BLaER1 (cell line): ENCODE data around the gene MLKL.
"Not testable (repeated sequence)": the region's sequence is repeated elsewhere in the genome, so short reads cannot be mapped to it uniquely, and the experiment has no call there.

ENCODE experiments used
- H3K27ac ChIP-seq: shearing (Covaris generic); formaldehyde crosslinking; 2 replicates; pipeline ENCODE4 v1.8.1; 2022
- H3K27me3 ChIP-seq: shearing (Covaris generic); formaldehyde crosslinking; 2 replicates; pipeline ENCODE4 v1.8.1; 2022
- H3K36me3 ChIP-seq: shearing (Covaris generic); formaldehyde crosslinking; 2 replicates; pipeline ENCODE4 v1.8.1; 2022
- H3K4me1 ChIP-seq: shearing (Covaris generic); formaldehyde crosslinking; 2 replicates; pipeline ENCODE4 v1.8.1; 2022
- H3K4me2 ChIP-seq: shearing (Covaris generic); formaldehyde crosslinking; 2 replicates; pipeline ENCODE4 v1.8.1; 2022
- H3K4me3 ChIP-seq: shearing (Covaris generic); formaldehyde crosslinking; 2 replicates; pipeline ENCODE4 v1.8.1; 2022
- H3K9ac ChIP-seq: shearing (Covaris generic); formaldehyde crosslinking; 2 replicates; pipeline ENCODE4 v1.8.1; 2022
- H3K9me3 ChIP-seq: shearing (Covaris generic); formaldehyde crosslinking; 2 replicates; pipeline ENCODE4 v1.8.1; 2022
- H4K20me1 ChIP-seq: shearing (Covaris generic); formaldehyde crosslinking; 2 replicates; pipeline ENCODE4 v1.8.1; 2022
- Cebpa-rat ChIP-seq: shearing (Covaris generic); IDR thresholded peaks from 2 replicates; pipeline ENCODE4 v1.8.1; 2022

Gene MLKL

GRCh38 chr16:74654536-74655050 is 46.1 kb downstream of the MLKL start:
- Histone ChIP-seq H3K9ac (peak overlapping the region; percentile 8; the same call in 1 of the 2 replicates), H3K36me3 (peaks cover 97% of the 10 kb centered on the region), H4K20me1 (peaks cover 100% of the 10 kb centered on the region), H3K9me3 (no peaks in the 10 kb centered on the region), H3K27ac (no peak overlapping the region), H3K4me2 (no peak overlapping the region), H3K27me3 (no peaks in the 10 kb centered on the region), H3K4me1 (peaks cover 22% of the 10 kb centered on the region), H3K4me3 (no peak overlapping the region)
- no peak for TF ChIP-seq Cebpa-rat

- peaks cover 100% of the 10 kb centered on the region for H4K20me1 ChIP-seq
- H3K9ac ChIP-seq = 0 out of 2 replicates have a peak overlapping the region, but pooled peaks have one; percentile 15
- not testable (repeated sequence) for H3K4me3 ChIP-seq, H3K4me1 ChIP-seq, H3K27me3 ChIP-seq, H3K4me2 ChIP-seq, H3K27ac ChIP-seq, H3K9me3 ChIP-seq
- H3K36me3 ChIP-seq = peaks cover 97% of the 10 kb centered on the region
These were observed 47.8 kb downstream of the MLKL start for GRCh38 chr16:74652883-74653282.

GRCh38 chr16:74652249-74652648 is 48.4 kb downstream of the MLKL start:
- no peak for TF ChIP-seq Cebpa-rat
- Histone ChIP-seq H3K36me3 (peaks cover 97% of the 10 kb centered on the region), H3K9me3 (no peaks in the 10 kb centered on the region), H3K4me3 (no peak overlapping the region), H3K4me2 (no peak overlapping the region), H3K27ac (no peak overlapping the region), H3K27me3 (no peaks in the 10 kb centered on the region), H3K4me1 (no peaks in the 10 kb centered on the region), H4K20me1 (peaks cover 100% of the 10 kb centered on the region), H3K9ac (no peak overlapping the region)

- Histone ChIP-seq H3K9ac (no peak overlapping the region), H3K9me3 (no peaks in the 10 kb centered on the region), H3K27ac (no peak overlapping the region), H3K4me1 (no peaks in the 10 kb centered on the region), H3K4me3 (no peak overlapping the region), H4K20me1 (peaks cover 100% of the 10 kb centered on the region), H3K36me3 (peaks cover 97% of the 10 kb centered on the region), H3K4me2 (no peak overlapping the region), H3K27me3 (no peaks in the 10 kb centered on the region)
- no peak for TF ChIP-seq Cebpa-rat
These were observed 48.8 kb downstream of the MLKL start for GRCh38 chr16:74651841-74652240.

GRCh38 chr16:74650966-74651567 is 49.6 kb downstream of the MLKL start:
- Histone ChIP-seq H3K27ac (no peak overlapping the region), H3K27me3 (no peaks in the 10 kb centered on the region), H3K9me3 (no peaks in the 10 kb centered on the region), H3K4me1 (no peaks in the 10 kb centered on the region), H3K36me3 (peaks cover 97% of the 10 kb centered on the region), H4K20me1 (peaks cover 100% of the 10 kb centered on the region), H3K9ac (no peak overlapping the region), H3K4me3 (no peak overlapping the region), H3K4me2 (no peak overlapping the region)
- TF ChIP-seq Cebpa-rat = no peak

- TF ChIP-seq Cebpa-rat = no peak
- H3K27me3 ChIP-seq = no peaks in the 10 kb centered on the region
- no peak overlapping the region for H3K4me3 ChIP-seq
- peaks cover 100% of the 10 kb centered on the region for H4K20me1 ChIP-seq
- H3K9me3 ChIP-seq = no peaks in the 10 kb centered on the region
- no peak overlapping the region for H3K9ac ChIP-seq
- peaks cover 97% of the 10 kb centered on the region for H3K36me3 ChIP-seq
- no peak overlapping the region for H3K4me2 ChIP-seq
- no peak overlapping the region for H3K27ac ChIP-seq
- H3K4me1 ChIP-seq = no peaks in the 10 kb centered on the region
These were observed 50.7 kb downstream of the MLKL start for GRCh38 chr16:74649839-74650504.

- H3K4me1 ChIP-seq = no peaks in the 10 kb centered on the region
- peaks cover 77% of the 10 kb centered on the region for H4K20me1 ChIP-seq
- no peak overlapping the region for H3K4me3 ChIP-seq
- H3K9me3 ChIP-seq = no peaks in the 10 kb centered on the region
- H3K9ac ChIP-seq = no peak overlapping the region
- no peak for TF ChIP-seq Cebpa-rat
- no peak overlapping the region for H3K27ac ChIP-seq
- no peaks in the 10 kb centered on the region for H3K27me3 ChIP-seq
- H3K4me2 ChIP-seq = no peak overlapping the region
- H3K36me3 ChIP-seq = peaks cover 99% of the 10 kb centered on the region
These were observed 58.7 kb downstream of the MLKL start for GRCh38 chr16:74641969-74642368.

GRCh38 chr16:74637742-74638453 is 62.8 kb downstream of the MLKL start:
- no peak overlapping the region for H3K27ac ChIP-seq
- H3K9me3 ChIP-seq = no peaks in the 10 kb centered on the region
- no peak for TF ChIP-seq Cebpa-rat
- no peak overlapping the region for H3K4me3 ChIP-seq
- no peaks in the 10 kb centered on the region for H3K27me3 ChIP-seq
- peaks cover 70% of the 10 kb centered on the region for H4K20me1 ChIP-seq
- peaks cover 99% of the 10 kb centered on the region for H3K36me3 ChIP-seq
- no peaks in the 10 kb centered on the region for H3K4me1 ChIP-seq
- H3K9ac ChIP-seq = no peak overlapping the region
- no peak overlapping the region for H3K4me2 ChIP-seq

GRCh38 chr16:74635303-74635702 is 65.4 kb downstream of the MLKL start:
- Histone ChIP-seq H3K36me3 (peaks cover 99% of the 10 kb centered on the region), H3K27me3 (no peaks in the 10 kb centered on the region), H4K20me1 (peaks cover 74% of the 10 kb centered on the region), H3K9me3 (no peaks in the 10 kb centered on the region), H3K27ac (no peak overlapping the region), H3K4me2 (no peak overlapping the region), H3K4me3 (no peak overlapping the region), H3K9ac (no peak overlapping the region), H3K4me1 (no peaks in the 10 kb centered on the region)
- no peak for TF ChIP-seq Cebpa-rat

- no peaks in the 10 kb centered on the region for H3K4me1 ChIP-seq
- no peaks in the 10 kb centered on the region for H3K9me3 ChIP-seq
- peaks cover 79% of the 10 kb centered on the region for H4K20me1 ChIP-seq
These were observed 67.0 kb downstream of the MLKL start for GRCh38 chr16:74633686-74634085.

More at GRCh38 chr16:74633686-74634085, 67.0 kb downstream of the MLKL start:
- no peak overlapping the region for H3K9ac ChIP-seq
- no peaks in the 10 kb centered on the region for H3K27me3 ChIP-seq
- peaks cover 100% of the 10 kb centered on the region for H3K36me3 ChIP-seq
- H3K27ac ChIP-seq = no peak overlapping the region
- no peak overlapping the region for H3K4me3 ChIP-seq
- no peak for TF ChIP-seq Cebpa-rat
- no peak overlapping the region for H3K4me2 ChIP-seq
